NCI-H748 treated with DMSO at 0.1 percent for 48 hours (cell line): ENCODE data around the gene TUBGCP2.
"Not testable (repeated sequence)": the region's sequence is repeated elsewhere in the genome, so short reads cannot be mapped to it uniquely, and the experiment has no call there.

ENCODE experiments used
- DNase-seq: peaks from one replicate; lab custom pipeline; 2025; lab: John Stamatoyannopoulos, UW

Gene TUBGCP2

DNA sequence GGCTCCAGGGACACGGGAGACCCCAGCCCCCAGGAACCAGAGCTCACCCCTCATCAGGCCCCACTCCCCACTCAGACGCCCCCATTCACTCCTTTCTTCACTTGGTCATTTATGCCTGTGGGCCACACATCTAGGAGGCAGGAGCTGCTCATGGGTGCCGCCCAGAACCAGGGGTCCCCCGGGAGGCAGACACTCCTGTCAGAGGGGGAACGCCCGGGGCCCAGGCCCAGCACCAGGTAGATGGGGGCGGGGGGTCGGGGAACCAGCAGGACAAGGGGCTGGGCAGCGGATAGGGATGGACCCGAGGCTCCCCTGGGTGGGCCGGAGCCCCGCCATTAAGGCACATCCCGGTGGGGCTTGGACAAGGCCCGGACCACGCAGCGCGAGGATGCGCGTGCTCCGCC is 16.2 kb upstream of the TUBGCP2 start:
- no peak for DNase-seq

DNA sequence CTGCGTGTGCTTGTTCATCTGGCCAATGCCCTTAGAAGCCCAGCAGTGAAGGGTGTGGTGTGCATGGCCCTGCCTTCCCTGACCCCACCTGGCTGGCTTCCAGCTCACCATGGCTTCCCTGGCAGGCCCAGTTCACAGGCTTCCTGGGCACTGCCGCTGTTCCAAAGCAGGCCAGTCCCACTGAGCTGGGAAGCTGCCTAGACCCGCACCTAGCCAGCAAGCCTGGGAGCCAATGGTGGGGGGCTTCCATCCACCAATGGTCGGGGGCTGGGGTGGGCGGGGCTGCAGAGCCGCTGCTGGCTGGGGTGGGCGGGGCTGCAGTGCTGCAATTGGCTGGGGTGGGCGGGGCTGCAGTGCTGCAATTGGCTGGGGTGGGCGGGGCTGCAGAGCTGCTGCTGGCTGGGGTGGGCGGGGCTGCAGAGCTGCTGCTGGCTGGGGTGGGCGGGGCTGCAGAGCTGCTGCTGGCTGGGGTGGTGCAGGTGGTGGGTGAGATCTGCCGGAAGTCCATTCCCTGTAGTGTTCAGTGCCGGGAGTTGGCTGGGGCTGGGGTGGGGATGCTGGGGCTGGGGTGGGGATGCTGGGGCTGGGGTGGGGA is 15.6 kb upstream of the TUBGCP2 start:
- DNase-seq = peak; percentile 33

DNA sequence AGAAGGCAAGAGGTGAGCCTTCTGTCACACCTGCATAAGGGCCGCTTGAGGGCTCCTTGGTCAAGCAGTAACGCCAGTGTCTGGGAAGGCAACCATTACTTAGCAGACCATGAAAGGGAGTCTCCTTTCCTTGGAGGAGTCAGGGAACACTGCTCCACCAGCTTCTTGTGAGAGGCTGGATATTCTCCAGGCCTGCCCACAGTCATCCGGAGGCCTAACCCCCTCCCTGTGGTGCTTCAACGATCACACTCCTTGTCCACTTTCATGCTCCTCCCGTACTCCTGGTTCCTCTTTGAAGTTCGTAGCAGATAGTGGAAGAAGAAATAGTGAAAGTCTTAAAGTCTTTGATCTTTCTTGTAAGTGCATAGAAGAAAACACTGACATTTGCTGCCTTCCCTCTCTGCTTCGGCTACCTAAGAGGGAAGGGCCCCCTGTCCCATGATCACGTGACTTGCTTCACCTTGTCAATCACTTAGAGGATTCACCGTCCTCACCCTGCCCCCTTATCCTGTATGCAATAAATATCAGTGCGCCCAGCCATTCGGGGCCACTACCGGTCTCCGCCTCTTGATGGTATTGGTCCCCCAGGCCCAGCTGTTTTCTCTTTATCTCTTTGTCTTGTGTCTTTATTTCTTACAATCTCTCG is 13.5 kb upstream of the TUBGCP2 start:
- not testable (repeated sequence) for DNase-seq

DNA sequence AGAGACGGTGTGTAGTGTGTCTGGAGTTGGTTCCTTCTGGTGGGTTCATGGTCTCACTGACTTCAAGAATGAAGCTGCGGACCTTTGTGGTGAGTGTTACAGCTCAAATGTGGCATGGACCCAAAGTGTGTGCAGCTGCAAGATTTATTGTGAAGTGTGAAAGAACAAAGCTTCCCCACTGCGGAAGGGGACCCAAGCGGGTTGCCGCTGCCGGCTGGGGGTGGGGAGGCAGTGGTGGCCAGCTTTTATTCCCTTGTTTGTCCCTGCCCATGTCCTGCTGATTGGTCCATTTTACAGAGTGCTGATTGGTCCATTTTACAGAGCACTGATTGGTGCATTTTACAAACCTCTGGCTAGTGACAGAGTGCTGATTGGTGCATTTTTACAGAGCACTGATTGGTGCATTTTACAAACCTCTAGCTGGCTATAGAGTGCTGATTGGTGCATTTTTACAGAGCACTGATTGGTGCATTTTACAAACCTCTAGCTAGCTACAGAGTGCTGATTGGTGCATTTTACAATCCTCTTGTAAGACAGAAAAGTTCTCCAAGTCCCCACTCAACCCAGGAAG is 12.3 kb upstream of the TUBGCP2 start:
- DNase-seq = not testable (repeated sequence)

DNA sequence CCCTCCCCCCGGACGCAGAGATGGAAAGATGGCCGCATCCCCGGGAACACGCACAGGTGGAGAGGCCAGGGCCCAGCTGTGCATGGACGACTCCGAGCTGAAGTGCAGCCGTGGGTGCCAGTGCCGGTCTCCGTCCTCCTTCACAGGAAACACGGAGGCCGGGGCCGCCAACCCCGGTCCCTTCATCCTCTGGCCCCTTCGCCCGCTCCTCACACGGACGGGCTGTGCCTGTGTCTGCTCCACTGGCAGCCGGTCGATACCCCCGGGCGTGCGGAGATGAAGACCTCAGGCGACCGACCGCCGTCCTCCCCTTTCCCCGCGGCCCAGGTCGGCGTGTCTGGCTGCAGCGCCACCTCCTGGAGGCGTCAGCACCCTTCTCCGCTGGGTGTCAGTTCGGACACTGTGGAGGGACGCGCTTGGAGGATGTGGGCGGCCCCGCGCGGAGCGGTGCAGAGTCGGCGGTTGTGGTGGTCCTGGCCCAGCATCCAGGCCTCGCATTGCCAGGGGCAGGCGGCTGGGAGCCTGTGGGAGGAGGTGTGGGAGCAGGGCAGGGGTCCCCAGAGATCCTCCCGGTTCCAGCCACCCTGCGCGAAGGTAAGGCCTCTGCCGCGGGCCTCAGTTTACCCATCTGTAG is 9.9 kb upstream of the TUBGCP2 start:
- peak; percentile 32 for DNase-seq

DNA sequence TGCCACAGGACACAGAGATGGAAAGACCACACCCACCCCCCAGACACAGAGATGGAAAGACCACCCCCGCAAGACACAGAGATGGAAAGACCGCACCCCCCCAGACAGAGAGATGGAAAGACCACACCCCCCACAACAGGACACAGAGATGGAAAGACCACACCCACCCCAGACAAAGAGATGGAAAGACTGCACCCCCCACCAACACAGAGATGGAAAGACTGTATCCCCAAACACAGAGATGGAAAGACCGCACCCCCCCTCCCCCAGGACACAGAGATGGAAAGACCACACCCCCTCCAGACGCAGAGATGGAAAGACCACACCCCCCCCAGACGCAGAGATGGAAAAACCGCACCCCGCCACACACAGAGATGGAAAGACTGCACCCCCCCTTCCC is 8.1 kb upstream of the TUBGCP2 start:
- DNase-seq = no peak

DNA sequence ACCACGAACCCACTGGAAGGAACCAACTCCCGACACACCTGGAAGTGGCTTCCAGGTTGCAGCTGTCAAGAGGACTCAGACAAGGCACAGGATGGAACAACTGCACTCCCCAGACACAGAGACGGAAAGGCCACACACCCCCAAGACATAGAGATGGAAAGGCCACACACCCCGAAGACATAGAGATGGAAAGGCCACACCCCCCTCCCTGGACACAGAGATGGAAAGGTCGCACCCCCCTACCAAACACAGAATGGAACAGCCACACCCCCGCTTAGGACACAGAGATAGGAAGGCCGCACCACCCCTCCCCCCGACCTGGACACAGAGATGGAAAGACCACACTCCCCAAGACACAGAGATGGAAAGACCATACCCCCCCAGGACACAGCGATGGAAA is 7.6 kb upstream of the TUBGCP2 start:
- DNase-seq = no peak

DNA sequence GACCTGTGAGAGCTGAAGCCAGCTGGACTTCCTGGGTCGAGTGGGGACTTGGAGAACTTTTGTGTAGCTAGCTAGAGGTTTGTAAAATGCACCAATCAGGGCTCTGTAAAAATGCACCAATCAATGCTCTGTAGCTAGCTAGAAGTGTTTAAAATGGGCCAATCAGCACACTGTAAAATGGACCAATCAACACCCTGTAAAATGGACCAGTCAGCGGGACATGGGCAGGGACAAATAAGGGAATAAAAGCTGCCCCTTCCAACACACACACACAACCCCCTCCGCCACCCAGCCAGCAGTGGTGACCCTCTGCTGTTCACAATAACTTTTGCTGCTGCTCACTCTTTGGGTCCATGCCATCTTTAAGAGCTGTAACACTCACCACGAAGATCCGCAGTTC is 7.2 kb upstream of the TUBGCP2 start:
- no peak for DNase-seq

DNA sequence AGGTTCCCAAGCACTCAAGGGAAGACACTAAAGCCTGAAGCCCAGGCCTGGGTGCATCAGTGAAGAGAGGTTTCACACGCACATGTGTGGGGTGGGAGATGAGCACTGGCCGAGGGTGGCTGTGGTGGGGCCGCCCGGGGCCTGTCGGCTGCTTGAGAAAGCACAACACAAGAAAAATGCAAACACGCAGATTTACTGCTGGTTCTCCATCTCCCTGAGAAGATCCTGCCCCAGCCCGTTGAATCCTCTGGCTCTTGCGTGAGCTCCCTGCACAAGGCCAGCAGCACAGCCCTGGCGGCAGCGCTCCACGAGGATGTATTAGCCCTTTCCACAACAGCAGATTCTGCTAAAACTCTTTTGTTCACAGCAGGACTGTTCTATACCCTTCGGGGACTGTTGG is 6.2 kb upstream of the TUBGCP2 start:
- no peak for DNase-seq

DNA sequence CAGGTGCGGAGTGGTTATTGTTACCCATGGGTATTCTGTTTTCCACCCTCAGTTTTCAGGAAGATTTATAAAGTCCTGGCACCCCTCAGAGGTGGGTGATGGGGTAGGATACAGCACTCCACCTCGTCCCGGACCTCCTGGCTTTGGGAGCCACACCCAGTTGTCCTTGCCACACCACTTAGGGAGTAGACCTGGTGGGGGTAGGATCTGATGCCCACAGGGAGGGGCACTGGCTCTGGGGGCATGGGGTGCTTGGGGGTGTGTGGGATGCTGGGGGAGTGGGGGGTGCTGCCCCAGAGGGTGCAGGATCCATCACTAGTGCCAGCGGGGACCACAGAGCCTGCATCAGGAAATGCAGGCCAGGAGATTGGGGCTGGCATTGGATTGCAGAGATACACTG is 4.5 kb upstream of the TUBGCP2 start:
- no peak for DNase-seq

DNA sequence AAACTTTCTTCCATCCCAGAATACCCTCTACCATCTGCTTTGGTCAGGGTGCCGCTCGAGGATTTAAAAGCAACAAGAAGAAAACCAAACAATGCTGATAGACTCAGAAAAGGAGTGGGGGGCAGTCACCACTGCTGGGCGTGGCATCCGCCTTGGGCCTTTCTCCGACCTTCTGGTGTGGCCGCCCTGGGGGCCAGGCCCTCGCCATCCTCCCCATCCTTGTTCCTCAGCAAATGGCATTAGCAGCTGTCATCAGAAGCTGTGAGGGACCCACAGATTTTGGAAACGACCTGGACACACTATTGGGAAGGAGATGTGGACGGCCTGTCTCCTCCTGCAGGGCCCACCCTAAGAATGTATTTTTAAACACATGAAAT is 4.1 kb upstream of the TUBGCP2 start:
- no peak for DNase-seq

DNA sequence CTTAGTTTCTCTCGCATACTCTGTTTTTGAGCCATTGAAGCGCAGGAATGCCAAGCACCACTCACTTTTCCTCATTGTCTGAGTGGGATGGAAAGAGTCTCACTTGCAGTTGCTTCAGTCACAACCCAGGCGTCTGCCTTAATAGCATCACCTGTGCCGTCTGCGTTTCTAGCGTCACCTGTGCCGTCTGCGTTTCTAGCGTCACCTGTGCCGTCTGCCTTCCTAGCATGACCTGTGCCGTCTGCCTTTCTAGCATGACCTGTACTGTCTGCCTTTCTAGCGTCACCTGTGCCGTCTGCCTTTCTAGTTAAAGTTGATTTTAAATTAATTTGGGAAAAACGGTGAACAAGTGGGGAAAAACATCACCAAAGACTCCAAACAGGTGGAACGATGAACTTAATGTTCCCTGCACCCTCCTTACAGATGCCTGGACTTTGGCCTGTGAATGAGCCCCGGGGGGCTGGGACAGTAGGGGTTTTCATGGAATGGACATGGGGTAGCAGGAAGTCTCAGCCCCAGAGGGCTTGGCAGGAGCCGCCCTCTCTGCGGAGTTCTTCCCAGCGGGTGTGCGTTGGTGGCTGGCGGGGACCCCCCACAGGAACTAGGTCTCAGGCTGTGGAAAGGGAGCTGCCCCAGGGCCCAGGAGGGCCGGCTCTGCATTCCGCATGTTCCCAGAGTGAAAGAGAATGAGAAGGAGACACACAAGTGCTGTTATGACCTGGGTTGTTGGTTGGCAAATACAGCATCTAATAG is 3.5 kb upstream of the TUBGCP2 start:
- no peak for DNase-seq

DNA sequence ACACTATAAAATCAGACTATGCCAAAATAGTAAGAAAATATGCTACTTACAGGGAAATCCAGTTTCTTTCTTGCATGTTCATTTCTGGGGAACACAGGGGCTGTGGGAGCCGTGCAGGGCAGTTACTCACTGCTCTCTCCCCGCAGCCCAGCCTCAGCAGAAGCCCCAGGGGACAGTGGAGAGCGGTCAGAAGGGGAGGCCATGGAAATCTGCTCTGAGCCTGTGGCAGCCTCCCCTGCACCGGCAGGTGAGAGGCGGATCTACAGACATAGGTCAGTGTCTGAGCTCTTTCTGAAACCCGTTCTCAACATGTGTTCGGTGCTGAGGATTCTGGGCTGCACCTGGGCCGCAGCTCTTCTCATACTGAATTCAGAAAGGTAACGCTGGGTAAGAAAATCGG is 2.9 kb upstream of the TUBGCP2 start:
- no peak for DNase-seq

DNA sequence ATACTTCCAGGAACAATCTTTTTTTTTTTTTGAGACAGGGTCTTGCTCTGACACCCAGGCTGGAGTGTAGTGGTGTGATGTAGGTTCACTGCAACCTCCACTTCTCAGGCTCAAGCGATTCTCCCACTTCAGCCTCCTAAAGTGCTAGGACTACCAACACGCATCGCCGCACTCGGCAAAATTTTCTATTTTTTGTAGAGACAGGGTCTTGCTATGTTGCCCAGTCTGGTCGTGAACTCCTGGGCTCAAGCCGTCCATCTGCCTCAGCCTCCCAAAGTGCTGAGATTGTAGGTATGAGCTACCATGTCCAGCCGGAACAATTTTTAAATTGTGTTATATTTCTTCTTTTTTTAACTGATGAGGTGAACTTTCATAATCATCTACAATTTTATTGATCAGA is 2.1 kb upstream of the TUBGCP2 start:
- no peak for DNase-seq

DNA sequence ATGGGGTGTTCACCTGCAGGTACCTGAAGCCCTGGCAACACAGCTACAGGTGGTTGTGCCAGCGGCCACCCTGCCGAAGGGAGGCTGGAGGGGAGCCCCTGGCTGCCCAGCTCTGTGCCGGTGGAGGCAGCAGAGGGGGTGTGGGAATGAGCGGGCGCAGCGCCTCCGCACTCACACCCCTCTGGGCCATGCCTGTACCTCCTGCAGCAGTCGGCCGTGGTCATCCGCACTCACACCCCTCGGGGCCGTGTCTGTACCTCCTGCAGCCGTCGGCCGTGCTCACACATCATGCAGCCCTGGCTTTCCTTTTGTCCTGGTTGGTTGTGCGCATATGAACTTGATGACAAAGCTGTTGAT is 1.7 kb upstream of the TUBGCP2 start:
- DNase-seq = no peak

DNA sequence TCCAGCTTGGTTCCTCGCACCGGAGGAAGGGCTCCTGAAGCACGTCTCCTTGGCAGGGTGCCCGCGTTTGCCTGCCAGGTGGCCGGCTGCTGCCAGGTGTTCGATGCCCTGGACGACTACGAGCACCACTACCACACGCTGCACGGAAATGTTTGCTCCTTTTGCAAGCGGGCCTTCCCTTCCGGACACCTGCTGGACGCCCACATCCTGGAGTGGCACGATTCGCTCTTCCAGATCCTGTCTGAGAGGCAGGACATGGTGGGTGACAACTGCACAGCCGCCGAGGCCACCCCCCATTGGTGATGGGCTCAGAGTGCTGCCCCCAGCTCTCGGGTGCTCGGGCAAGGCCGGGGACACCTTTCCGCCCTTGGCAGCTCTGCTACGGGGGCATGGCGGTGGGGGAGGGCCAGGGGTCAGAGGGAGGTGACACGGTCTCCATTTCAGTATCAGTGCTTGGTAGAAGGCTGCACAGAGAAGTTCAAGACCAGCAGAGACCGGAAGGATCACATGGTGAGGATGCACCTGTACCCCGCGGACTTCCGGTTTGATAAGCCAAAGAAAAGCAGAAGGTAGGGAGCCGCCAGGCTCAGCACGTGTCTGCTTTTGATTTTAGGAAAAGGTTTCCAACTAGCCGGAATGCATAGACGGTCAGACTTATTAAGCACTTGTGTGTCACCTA is 1.2 kb upstream of the TUBGCP2 start:
- DNase-seq = no peak

DNA sequence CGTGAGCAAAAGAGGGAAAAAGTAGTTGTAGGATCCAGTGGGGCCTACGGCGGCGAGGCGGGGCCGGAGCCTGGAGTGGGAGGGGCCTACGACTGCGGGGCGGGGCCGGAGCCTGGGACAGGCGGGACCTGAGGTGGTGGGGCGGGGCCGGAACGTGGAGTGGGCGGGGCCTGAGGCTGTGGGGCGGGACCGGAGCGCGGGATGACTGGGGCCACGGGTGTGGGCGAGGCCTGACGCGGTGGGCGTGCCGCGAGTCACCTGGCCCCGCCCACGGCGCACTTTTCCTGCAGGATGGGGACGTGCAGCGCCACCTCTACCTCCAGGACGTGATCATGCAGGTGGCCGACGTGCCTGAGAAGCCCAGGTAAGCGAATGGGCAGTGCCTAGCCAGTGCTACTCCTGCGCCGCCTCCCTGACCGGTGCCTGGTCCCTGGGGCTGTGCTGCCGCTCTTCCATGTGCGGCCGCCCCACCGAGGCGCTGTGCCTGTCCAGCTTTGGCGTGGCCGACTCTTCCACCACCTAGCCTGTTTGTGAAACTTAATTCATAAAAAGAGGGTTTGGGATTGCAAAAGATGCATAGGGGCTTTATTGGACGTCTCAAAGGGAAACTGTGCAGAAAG is 538 bp upstream of the TUBGCP2 start:
- DNase-seq = peak; percentile 43

DNA sequence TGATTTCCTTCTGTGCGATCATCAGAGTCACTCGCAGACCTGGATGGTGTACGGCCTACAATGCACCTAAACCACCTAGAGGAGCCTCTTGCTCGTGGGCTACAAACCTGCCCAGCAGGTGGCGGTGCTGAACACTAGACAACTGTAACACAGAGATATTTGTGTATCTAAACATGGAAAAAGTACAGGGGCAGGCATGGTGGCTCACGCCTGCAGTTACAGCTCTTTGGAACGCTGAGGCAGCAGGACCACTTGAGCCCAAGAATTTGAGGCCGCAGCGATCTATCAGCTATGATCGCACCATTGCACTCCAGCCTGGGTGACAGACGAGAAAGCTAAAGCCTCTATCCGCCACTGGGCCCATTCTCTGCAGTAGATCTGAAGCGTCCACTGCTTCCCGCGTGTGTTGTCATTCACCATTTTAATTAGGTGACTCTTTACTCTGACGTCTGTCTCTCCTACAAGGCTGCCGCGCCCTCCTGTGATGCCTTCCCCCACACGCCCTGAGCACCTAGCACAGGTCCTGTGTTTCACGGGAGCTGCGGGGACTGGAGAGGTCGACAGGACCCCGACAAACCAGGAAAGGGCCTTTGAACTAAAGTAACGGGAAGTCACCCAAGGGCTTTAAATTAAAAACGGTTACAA is 774 bp downstream of the TUBGCP2 start:
- peak; percentile 25 for DNase-seq

DNA sequence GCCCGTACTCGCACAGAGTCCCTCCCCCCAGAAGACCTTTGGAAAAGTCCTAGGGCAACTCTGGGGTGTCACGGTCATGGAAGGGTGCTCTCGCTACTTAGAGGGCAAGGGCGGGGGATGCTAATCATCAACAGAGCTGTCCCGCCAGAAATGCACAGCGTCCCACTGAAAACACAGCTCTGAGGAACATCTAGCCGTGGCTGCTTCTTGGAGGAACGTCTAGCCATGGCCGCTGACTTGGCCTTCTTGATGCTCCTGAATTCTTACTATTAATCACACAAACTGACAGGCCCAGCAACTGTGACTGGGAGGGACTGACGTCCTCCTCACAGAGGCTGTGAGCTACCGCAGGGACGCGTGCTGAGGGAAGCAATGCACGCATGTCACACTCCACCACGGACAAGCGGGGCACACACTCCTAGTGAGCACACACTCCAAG is 1.7 kb downstream of the TUBGCP2 start:
- DNase-seq = no peak

DNA sequence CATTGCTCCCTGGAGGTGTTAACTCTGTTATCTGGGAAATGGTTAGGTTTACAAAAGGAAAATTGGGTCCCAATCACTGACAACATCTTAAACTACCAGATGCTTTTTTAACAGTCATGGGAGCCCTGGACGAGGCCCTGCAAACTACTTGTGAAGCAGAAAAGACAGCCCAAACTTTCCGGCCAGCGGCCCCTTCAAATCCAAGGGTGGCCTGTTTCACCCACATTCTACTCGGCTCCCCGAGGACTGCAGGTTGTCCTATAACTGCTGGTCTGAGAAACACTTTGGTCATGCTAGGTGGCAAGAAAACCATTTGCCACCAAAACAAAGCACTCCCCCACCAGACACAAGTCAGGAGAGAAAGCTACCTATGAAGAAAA is 2.6 kb downstream of the TUBGCP2 start:
- DNase-seq = no peak

DNA sequence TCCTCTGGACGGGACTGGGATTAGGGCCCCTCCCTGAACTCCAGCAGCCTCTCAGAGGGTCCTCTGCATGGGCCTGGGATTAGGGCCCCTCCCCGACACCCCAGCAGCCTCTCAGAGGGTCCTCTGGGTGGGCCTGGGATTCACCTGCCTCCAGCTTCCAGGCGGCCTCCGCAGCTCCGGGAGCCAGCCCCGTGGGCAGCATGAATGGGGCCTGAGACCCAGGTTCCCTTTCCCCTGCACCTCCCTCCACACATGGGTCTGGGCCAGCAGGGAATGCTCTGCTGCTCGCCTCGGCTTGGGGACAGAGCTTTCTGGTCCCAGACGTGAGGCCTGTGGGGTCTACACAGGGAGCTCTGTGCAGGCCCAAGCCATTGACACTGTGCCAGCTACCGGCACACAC is 5.5 kb downstream of the TUBGCP2 start:
- no peak for DNase-seq
